GM06990 (cell line): ENCODE results near the gene NAV1.

Experiments
- DNase-seq: peaks from one replicate; pipeline ENCODE4 v3.0.0-alpha.2; 2011; ENCODE audit not compliant: insufficient read length; ENCODE audit errors: extremely low read depth
- H3K27me3 ChIP-seq: replicated peaks from 2 replicates; pipeline ENCODE4 v1.6.0; 2011; ENCODE audit warnings: low read length; ENCODE audit not compliant: control insufficient read depth, insufficient read depth
- H3K36me3 ChIP-seq: 2 replicates; pipeline ENCODE4 v1.5.1; 2011; ENCODE audit warnings: low read length; ENCODE audit not compliant: control insufficient read depth, insufficient read depth
- H3K4me3 ChIP-seq: replicated peaks from 2 replicates; pipeline ENCODE4 v1.5.1; 2011; ENCODE audit warnings: low read depth, mild to moderate bottlenecking, control low read depth, low read length
- CTCF ChIP-seq: IDR thresholded peaks from 2 replicates; pipeline ENCODE4 v1.5.1; 2011; ENCODE audit warnings: low read length, control low read depth, mild to moderate bottlenecking, inconsistent platforms; ENCODE audit not compliant: insufficient read depth, poor library complexity, severe bottlenecking

Gene NAV1

GRCh38 chr1:201493757-201494617, 44.9 kb upstream of the NAV1 start:
- no peak for TF ChIP-seq CTCF
- H3K27me3 ChIP-seq, result no peaks in the 10 kb centered on the region
- H3K4me3 ChIP-seq, result no peak overlapping the region
- H3K36me3 ChIP-seq, result peaks cover 11% of the 10 kb centered on the region
- DNase-seq, result no peak

- Histone ChIP-seq H3K27me3 (no peaks in the 10 kb centered on the region), H3K4me3 (no peak overlapping the region), H3K36me3 (peaks cover 10% of the 10 kb centered on the region)
- no peak for DNase-seq
- no peak for TF ChIP-seq CTCF
Observed at GRCh38 chr1:201495551-201496295, 43.2 kb upstream of the NAV1 start.

- no peak for TF ChIP-seq CTCF
- DNase-seq, result no peak
- Histone ChIP-seq H3K4me3 (no peak overlapping the region), H3K27me3 (no peaks in the 10 kb centered on the region), H3K36me3 (peaks cover 10% of the 10 kb centered on the region)
Observed at GRCh38 chr1:201496296-201496690, 42.6 kb upstream of the NAV1 start.

GRCh38 chr1:201497935-201498509, 40.9 kb upstream of the NAV1 start:
- peaks cover 10% of the 10 kb centered on the region for H3K36me3 ChIP-seq
- no peak for TF ChIP-seq CTCF
- DNase-seq, result no peak
- no peak overlapping the region for H3K4me3 ChIP-seq
- H3K27me3 ChIP-seq, result no peaks in the 10 kb centered on the region

- no peak overlapping the region for H3K4me3 ChIP-seq
- peaks cover 12% of the 10 kb centered on the region for H3K36me3 ChIP-seq
- no peak for DNase-seq
- H3K27me3 ChIP-seq, result no peaks in the 10 kb centered on the region
- TF ChIP-seq CTCF, result no peak
Observed at GRCh38 chr1:201498621-201499020, 40.3 kb upstream of the NAV1 start.
